GM21515 (cell line): ENCODE results near the gene CSNK1D.

Experiments
- ATAC-seq: cut with Tn5 transposase; IDR thresholded peaks from one replicate; pipeline ENCODE4 v1.9.1; 2021; ENCODE audit not compliant: unreplicated experiment

The CSNK1D gene

DNA sequence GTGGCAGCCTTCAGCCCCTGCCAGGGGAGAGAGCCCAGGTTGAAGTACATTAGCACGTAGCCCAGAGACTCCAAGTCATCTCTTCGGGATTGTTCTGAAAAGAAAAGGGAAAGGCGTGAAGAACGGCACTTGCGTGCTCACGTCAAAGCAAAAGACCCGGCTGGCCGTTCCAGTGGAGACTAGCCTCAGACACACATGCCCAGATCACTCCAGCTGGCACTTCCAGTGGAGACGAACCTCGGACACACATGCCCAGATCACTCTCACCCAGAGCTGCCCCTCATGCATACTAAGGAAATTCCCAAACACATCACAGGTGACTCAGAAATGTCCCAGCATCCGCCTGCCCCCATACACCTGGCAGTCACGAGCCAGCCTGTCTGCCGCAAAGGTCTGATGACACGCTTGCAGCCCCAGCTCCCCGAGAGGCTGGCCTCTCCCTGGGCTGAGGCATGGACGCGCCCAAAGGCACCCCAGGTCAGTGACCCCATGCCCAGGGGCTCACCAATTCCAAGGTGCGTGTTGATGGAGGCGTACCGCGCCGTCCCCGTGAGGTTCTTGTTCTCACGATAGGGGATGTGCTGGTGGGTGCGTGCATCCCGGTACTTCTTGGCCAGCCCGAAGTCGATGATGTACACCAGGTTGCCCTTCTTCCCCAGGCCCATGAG is 20.9 kb downstream of the CSNK1D start:
- ATAC-seq: no peak

GRCh38 chr17:82250868-82251500 is 22.5 kb downstream of the CSNK1D start:
- ATAC-seq: no peak

DNA sequence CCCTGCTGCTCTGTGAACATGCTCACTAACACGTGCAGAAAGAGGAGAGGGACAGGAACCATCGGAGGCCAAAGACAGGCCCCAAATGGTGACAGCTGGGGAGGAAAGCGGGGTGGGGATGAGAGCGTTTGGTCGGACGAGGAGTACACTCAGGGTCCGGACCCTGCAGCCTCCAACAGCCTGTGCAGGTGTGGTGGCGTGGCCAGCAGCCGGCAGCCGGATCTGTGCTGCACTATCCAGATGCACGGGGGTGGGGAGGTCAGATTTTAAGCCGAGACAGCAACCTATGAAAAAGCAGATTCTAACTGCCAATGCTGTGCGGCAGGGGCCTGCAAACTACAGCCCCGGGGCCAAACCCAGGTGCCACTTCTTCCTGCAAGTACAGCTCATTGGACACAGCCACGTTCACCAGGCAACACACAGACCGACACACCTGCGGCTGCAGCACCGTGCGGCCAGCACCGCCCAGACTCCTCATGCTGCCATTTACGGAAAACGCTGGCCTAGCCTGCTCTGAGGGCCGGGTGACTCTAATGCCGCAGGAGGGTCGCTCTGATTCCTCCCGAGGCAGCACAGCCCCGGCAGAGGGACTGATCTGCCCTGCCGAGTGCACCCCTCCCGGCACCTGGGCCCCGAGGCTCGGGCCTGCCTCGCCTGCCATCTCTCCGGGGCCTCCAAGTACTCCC is 23.5 kb downstream of the CSNK1D start:
- ATAC-seq: no peak

DNA sequence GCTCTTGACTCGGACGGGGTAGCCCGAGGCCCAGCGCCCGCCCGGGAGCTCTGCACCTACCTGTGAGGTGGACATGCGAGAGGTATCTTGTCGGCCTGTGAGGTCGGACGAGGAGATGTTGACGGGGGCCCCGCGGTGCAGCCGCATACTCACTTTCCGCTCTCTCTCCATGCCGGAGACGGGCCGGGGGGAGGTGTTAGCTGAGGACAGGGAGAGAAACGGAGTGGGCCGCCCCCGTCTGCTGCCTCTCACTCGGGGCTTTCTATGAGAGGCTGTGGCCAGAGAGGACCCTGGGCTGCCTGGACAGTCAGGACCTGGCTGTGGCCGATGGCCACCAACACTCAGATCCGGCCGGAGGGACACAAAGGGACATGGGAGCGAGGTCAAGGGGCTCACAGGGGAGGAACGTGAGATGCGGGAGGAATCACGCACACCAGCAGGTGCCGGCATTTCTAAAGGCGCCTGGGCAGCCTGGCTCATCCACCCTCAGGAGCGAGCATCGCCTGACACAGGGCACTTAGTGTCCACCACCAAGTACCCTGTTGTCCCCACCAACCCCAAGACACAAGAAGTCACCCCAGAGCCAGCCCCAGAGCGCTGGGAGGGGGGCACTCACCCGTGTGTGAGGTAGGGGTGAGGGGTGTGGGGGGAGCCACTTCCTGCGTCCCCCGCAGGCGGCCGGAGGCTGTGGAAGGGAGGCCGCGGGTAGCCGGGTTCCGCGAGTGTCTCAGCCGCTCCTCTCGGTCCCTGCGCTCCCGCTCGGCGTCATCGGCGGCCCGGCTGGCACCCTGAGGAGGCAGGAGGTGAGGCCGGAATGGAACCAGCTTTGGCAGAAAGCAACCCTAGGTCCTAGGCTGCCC is 24.5 kb downstream of the CSNK1D start:
- ATAC-seq: no peak

GRCh38 chr17:82247856-82248671 is 25.4 kb downstream of the CSNK1D start:
- no peak for ATAC-seq

DNA sequence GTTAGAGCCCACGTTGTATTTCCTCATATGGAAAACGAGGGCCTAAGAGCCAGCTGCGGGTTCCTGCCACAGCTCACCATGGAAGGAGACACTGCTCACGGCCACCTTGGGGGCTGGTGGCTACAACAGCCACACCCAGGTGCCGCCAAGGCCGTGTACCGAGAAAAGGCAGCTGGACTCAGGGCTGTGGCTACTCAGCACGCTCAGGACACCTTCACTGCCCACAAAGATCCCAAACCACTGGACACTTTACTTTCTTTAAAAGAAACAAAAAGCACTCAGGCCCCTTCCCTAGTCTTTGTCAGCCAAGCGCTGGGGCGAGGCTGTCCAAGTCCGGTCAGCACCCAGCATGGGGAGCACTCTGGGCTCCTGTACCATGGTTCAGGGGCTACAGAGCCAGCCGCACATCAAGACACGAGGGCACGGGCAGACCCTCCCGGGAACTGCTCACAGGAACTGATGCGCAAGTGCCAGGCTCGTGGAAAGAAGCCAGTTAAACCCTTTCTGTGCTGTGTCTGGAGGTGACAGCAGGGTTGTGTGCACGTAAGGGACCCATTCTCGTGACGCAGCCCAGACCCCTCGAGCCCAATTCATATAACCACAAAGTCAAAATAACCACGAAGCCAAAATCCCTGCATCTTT is 26.2 kb downstream of the CSNK1D start:
- no peak for ATAC-seq

GRCh38 chr17:82246365-82247181 is 26.9 kb downstream of the CSNK1D start:
- no peak for ATAC-seq

GRCh38 chr17:82246040-82246364 is 27.5 kb downstream of the CSNK1D start:
- ATAC-seq: no peak

DNA sequence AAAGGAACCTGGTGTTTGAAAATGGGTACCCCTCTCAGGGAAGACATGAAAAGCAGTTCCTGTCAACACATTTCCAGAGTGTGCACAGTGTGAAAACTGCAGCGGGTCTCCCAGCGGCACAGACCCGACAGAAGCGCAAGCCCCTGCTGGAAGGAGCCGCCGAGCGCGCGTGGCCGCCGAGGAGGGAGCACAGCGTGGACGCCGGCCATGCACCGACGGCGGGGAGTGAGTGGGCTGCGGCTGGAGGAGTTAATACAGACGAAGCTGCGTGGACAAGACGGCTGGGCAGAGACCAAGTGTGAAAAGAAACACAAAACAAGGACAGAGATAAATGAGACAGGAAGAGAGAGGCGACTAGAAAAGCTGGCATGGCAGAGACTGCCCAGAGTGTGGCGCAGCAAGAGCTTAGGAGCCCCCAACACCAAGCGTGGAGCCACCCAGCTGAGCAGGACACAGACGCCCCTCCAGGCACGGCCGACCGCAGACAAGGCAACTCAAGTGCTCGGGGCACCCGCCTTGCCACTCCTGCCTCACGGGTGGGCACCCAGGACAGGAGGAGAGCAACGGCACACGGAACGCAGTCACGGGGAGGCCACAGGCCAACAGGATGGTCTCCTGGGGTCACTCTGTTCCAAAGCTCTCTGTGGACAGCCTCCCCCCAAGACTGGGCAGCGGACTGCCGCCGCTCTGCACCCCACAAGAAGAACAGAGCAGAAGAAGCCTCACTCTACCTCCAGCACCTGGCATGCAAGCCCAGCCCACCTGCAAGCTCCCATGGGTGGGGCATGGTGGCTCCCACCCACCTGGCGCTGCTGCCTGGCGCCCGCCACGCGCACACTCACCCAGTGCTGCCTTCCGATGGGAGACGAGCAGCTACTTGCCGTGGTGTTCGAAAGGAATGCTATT is 28.1 kb downstream of the CSNK1D start:
- ATAC-seq: no peak

GRCh38 chr17:82244413-82245133 is 28.9 kb downstream of the CSNK1D start:
- ATAC-seq: no peak

DNA sequence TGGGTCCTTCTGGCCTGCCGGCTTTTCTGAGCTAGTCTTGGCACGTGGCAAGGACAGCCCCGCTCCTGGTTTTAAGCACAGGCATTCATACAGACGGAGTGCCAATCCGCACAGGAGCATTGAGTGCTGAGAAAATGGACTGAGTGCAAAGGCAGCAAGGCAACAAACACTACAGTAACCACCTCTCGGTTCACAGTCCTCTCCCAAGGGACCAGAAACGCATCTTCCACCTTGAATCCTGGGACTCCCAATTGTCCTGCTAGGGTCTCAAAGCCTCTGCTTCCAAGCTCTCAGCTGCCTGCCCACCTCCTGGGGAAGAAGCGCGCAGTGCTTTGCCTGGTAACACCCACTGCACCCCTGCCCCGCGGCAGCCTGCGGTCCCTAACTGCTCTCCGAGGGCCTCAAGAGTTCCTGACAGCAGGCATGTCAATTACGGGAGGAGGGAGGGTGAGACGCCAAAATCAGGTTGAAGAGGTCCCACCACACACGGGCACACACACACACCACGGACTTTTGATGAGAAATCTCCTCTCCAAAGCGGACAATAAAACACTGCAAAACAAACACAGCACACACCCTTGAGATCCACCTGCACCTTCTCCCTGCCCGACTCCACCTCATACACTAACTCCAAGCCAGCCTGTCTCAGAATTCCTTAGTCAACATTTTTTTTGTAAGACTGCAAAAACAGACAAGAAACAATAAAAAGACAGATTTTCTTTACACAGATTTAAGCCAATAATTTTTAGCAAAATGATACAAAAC is 29.7 kb downstream of the CSNK1D start:
- ATAC-seq: no peak

DNA sequence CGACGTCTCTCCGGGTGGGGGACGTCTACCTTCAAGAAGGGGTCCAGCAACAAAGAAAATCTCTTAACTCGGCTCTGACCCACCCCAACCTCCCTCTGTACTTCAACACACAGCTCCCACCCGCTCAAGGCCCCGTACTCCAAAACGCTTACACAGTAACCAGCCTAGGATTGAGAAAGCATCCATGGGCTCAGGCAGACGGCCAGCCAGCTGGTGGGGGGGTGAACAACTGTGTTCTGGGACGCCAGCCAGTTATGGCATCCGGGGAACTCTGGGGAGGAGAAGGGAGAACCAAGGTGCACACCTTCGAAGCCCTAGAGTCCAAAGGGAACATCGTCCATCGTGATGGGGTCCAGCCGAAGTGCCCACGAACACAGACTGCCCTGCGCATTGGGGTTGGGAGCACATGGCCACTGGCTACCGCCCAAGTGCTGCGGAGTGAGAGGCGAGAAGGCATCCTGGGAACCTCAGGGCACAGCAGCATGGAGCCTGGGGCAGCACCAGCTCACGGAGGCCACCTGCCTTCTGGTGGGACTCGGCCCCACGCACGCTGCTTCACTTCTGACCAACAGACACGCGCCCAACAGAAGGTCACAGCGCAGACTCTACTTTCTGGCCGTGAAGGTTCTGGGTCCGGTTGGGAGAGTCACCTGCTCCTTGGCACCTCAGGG is 30.4 kb downstream of the CSNK1D start:
- no peak for ATAC-seq

DNA sequence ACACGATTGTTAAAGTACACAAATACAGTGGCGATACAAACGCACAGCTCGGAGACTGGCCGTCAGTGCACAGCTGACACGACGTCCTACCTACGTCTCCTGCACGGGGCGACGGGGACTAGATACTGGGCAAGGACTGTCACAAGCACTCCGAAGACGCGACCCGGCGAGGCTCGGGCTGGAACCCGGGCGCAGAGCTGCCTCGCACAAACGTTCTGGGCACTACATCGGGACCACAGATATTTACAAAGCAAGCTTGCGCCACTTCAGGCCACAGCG is 30.9 kb downstream of the CSNK1D start:
- no peak for ATAC-seq

DNA sequence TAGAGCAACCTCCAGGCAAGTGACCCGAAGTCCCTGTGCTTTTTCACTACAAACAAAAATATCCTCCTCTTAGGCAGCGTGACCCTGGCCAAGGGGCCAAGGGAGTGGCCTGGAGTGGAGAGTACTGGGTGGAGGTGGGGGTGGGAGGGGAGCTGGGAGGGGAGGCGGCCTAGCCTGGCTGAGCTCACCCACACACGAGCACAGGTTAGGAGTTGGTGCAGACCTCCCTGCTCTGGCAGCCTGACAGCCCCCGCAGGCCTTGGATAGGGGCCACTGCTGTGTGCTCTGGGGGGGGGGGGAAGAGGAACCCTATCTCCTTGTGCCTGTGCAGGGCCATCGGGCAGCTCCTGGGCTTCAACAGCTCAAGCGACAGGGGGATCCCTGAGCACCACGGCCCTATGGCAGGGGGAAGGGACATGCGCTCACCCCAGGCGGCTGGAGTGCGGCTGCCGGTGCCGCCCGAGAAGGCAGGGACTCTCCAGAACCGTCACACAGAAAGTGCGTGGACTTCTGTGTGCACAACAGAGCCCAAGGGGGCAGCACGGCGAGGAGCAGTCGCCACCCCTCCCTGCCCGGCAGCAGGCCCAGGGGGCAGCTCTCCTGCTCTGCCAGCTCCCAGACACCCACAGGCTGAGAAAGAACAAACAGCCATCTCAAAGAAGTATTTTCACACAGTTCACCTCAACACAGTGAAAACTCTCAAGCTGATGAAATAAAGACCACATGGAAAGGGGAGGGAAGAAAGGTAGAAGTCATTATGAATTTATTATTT is 31.4 kb downstream of the CSNK1D start:
- ATAC-seq: no peak

- no peak for ATAC-seq
These were observed 32.1 kb downstream of the CSNK1D start for GRCh38 chr17:82241183-82241925.
